H1 (cell line): ENCODE results near the gene PRODH2.

Experiments used
- BCL11A ChIP-seq, 2 experiments: IDR thresholded peaks; one replicate each; pipeline ENCODE4 v1.6.1; 2011; ENCODE audit warnings: low read depth in 2 of 2, low read length in 2 of 2, mild to moderate bottlenecking in 2 of 2
- BRCA1 ChIP-seq: IDR thresholded peaks from 2 replicates; pipeline ENCODE4 v1.6.1; 2012; ENCODE audit warnings: low read depth, low read length, improper control_type of control experiment
- EGR1 ChIP-seq: IDR thresholded peaks from 2 replicates; pipeline ENCODE4 v1.6.1; 2011; ENCODE audit warnings: low read depth, low read length, borderline replicate concordance
- EP300 ChIP-seq, 2 experiments: IDR thresholded peaks; 1 replicate in 1 of 2; 2 replicates in 1 of 2; pipeline ENCODE4 v1.6.1; 2011 to 2012; ENCODE audit warnings: low read depth in 2 of 2, low read length in 2 of 2, mild to moderate bottlenecking in 2 of 2, borderline replicate concordance in 1 of 2, inconsistent platforms in 1 of 2, moderate library complexity in 1 of 2
- KDM1A ChIP-seq: fragments of 200-600, 300-600 bp; sonication (generic); IDR thresholded peaks from 2 replicates; pipeline ENCODE4 v1.7.1; 2016; ENCODE audit warnings: mild to moderate bottlenecking, low read length, borderline replicate concordance
- POLR2A ChIP-seq, 2 experiments: IDR thresholded peaks; 1 replicate in 1 of 2; 2 replicates in 1 of 2; pipeline ENCODE4 v1.6.1; 2011; ENCODE audit warnings: low read depth in 2 of 2, low read length in 2 of 2, mild to moderate bottlenecking in 2 of 2; ENCODE audit errors: control extremely low read depth in 1 of 2
- POLR2AphosphoS5 ChIP-seq: IDR thresholded peaks from 2 replicates; pipeline ENCODE4 v1.6.1; 2011; ENCODE audit warnings: low read depth, low read length
- SRF ChIP-seq: IDR thresholded peaks from 2 replicates; pipeline ENCODE4 v1.6.1; 2011; ENCODE audit warnings: mild to moderate bottlenecking, low read depth, low read length, moderate library complexity
- ZNF274 ChIP-seq: IDR thresholded peaks from 2 replicates; pipeline ENCODE4 v1.7.0; 2012; ENCODE audit warnings: low read length, borderline replicate concordance; ENCODE audit errors: extremely low read depth
- TF ChIP-seq, protein P1 (sequence below), 3 experiments: IDR thresholded peaks; 1 replicate in 2 of 3; 2 replicates in 1 of 3; pipeline versions ENCODE4 v1.5.1 to v1.6.1; 2011; ENCODE audit warnings: low read length in 3 of 3, mild to moderate bottlenecking in 3 of 3, inconsistent platforms in 2 of 3, low read depth in 1 of 3, moderate library complexity in 1 of 3; ENCODE audit not compliant: insufficient read depth in 1 of 3; ENCODE audit errors: control extremely low read depth in 1 of 3
- TF ChIP-seq, protein P2 (sequence below): IDR thresholded peaks from 2 replicates; pipeline ENCODE4 v1.6.1; 2012; ENCODE audit warnings: low read length, inconsistent platforms
- TF ChIP-seq, protein P3 (sequence below): IDR thresholded peaks from 2 replicates; pipeline ENCODE4 v1.6.1; 2012; ENCODE audit warnings: inconsistent platforms

DNA sequence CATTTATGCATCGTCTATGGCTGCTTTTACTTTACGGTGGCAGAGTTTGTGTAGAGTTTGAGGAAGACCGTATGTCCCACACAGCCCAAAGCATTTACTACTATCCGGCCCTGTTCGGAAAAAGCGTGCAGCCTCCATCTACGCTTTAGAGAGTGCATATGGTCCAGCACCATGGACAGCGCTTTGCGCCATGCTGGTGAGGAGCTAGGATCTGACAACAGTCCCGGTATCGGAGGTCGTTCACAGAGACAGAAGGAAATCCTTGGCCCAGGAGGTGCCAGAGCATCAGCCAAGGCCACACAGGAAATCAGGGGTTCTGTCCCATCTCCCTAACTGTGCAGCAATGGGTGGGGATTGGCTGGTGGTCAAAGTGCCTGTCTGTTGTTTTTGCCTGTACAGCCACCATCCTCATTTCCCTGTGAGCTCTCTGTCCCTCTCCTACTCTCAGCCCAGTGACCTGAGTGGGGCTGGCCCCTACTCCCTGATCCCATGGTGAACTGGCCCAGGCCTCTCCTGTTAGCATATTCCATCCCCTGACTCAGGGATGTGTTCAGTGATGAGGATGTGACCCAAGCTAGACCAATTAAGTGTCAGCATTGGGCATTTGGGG is 16.2 kb upstream of the PRODH2 start:
- TF ChIP-seq POLR2A (IDR thresholded peaks at IDR 0.05; ENCODE audit: control extremely low read depth in 1 of 2, low read depth in 2 of 2, low read length in 2 of 2) (no peak), ZNF274 (no peak), POLR2AphosphoS5 (no peak), BRCA1 (no peak), KDM1A (no peak), BCL11A (IDR thresholded peaks at IDR 0.05; ENCODE audit: low read depth in 2 of 2, low read length in 2 of 2) (no peak), SRF (no peak), EP300 (IDR thresholded peaks at IDR 0.05; ENCODE audit: borderline replicate concordance in 1 of 2, low read depth in 2 of 2, low read length in 2 of 2) (no peak), EGR1 (no peak)
- TF ChIP-seq, protein P1, sequence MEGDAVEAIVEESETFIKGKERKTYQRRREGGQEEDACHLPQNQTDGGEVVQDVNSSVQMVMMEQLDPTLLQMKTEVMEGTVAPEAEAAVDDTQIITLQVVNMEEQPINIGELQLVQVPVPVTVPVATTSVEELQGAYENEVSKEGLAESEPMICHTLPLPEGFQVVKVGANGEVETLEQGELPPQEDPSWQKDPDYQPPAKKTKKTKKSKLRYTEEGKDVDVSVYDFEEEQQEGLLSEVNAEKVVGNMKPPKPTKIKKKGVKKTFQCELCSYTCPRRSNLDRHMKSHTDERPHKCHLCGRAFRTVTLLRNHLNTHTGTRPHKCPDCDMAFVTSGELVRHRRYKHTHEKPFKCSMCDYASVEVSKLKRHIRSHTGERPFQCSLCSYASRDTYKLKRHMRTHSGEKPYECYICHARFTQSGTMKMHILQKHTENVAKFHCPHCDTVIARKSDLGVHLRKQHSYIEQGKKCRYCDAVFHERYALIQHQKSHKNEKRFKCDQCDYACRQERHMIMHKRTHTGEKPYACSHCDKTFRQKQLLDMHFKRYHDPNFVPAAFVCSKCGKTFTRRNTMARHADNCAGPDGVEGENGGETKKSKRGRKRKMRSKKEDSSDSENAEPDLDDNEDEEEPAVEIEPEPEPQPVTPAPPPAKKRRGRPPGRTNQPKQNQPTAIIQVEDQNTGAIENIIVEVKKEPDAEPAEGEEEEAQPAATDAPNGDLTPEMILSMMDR (IDR thresholded peaks at IDR 0.05; ENCODE audit: control extremely low read depth in 1 of 3, insufficient read depth in 1 of 3, low read depth in 1 of 3, low read length in 3 of 3): no peak
- TF ChIP-seq, protein P2, sequence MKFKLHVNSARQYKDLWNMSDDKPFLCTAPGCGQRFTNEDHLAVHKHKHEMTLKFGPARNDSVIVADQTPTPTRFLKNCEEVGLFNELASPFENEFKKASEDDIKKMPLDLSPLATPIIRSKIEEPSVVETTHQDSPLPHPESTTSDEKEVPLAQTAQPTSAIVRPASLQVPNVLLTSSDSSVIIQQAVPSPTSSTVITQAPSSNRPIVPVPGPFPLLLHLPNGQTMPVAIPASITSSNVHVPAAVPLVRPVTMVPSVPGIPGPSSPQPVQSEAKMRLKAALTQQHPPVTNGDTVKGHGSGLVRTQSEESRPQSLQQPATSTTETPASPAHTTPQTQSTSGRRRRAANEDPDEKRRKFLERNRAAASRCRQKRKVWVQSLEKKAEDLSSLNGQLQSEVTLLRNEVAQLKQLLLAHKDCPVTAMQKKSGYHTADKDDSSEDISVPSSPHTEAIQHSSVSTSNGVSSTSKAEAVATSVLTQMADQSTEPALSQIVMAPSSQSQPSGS: no peak
- TF ChIP-seq, protein P3, sequence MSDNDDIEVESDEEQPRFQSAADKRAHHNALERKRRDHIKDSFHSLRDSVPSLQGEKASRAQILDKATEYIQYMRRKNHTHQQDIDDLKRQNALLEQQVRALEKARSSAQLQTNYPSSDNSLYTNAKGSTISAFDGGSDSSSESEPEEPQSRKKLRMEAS: peak; percentile 88
